RWPE2 (cell line): Measurements from ENCODE around the gene CFAP70.

Source experiments
- ATAC-seq: fragments of 200-7000 bp; cut with Tn5 transposase; 3 replicates; pipeline ENCODE4 v1.9.1; 2021; ENCODE audit warnings: low read depth
- DNase-seq: peaks from one replicate; pipeline ENCODE4 v3.0.0-alpha.2; 2020; ENCODE audit warnings: low spot score
- H3K27ac ChIP-seq: fragments of 450-650 bp; 2 replicates; pipeline ENCODE4 v1.5.1; 2017; ENCODE audit warnings: mild to moderate bottlenecking; ENCODE audit not compliant: poor library complexity, severe bottlenecking
- H3K27me3 ChIP-seq: fragments of 250-450 bp; sonication (Bioruptor Pico); 2 replicates; pipeline ENCODE4 v1.5.1; 2021; ENCODE audit warnings: mild to moderate bottlenecking, moderate library complexity; ENCODE audit not compliant: insufficient read depth, poor library complexity, severe bottlenecking
- H3K36me3 ChIP-seq: fragments of 250-450 bp; sonication (Bioruptor Pico); 2 replicates; pipeline ENCODE4 v1.5.1; 2020; ENCODE audit warnings: low read depth, mild to moderate bottlenecking, moderate library complexity
- H3K4me1 ChIP-seq: fragments of 250-450 bp; sonication (Bioruptor Pico); 2 replicates; pipeline ENCODE4 v1.5.1; 2021; ENCODE audit warnings: mild to moderate bottlenecking, moderate library complexity; ENCODE audit not compliant: insufficient read depth, poor library complexity, severe bottlenecking
- H3K4me3 ChIP-seq: fragments of 250-450 bp; sonication (Bioruptor Pico); 2 replicates; pipeline ENCODE4 v1.5.1; 2021; ENCODE audit warnings: mild to moderate bottlenecking, moderate library complexity; ENCODE audit not compliant: severe bottlenecking
- H3K9me3 ChIP-seq: fragments of 250-450 bp; sonication (Bioruptor Pico); 2 replicates; pipeline ENCODE4 v1.5.1; 2021; ENCODE audit warnings: mild to moderate bottlenecking, moderate library complexity; ENCODE audit not compliant: severe bottlenecking
- TF ChIP-seq, protein P1 (sequence below): fragments of 450-650 bp; IDR thresholded peaks from one replicate; pipeline ENCODE4 v1.5.1; 2017; ENCODE audit warnings: mild to moderate bottlenecking, moderate library complexity; ENCODE audit not compliant: poor library complexity, severe bottlenecking

Gene CFAP70

DNA sequence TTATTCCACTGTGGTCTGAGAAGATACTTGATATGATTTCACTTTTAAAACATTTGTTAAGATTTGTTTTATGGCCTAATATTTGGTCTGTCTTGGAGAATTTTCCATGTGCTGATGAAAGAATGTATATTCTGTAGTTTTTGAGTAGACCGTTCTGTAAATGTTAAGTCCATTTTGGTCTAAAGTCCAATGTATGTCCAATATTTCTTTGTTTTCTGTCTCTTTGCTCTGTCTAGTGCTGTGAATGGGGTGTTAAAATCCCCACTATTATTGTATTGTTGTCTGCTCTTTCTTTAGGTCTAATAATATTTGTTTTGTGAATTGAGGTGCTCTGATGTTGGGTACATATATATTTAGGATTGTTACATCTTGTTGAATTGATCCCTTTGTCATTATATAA, 142.9 kb downstream of the CFAP70 start:
- no peak for DNase-seq
- Histone ChIP-seq H3K9me3 (no peaks in the 10 kb centered on the region), H3K36me3 (no peaks in the 10 kb centered on the region; the same call in 1 of the 2 replicates), H3K4me1 (no peaks in the 10 kb centered on the region), H3K27me3 (no peaks in the 10 kb centered on the region), H3K4me3 (no peak overlapping the region), H3K27ac (no peak overlapping the region)
- ATAC-seq, result no peak
- TF ChIP-seq, protein P1, sequence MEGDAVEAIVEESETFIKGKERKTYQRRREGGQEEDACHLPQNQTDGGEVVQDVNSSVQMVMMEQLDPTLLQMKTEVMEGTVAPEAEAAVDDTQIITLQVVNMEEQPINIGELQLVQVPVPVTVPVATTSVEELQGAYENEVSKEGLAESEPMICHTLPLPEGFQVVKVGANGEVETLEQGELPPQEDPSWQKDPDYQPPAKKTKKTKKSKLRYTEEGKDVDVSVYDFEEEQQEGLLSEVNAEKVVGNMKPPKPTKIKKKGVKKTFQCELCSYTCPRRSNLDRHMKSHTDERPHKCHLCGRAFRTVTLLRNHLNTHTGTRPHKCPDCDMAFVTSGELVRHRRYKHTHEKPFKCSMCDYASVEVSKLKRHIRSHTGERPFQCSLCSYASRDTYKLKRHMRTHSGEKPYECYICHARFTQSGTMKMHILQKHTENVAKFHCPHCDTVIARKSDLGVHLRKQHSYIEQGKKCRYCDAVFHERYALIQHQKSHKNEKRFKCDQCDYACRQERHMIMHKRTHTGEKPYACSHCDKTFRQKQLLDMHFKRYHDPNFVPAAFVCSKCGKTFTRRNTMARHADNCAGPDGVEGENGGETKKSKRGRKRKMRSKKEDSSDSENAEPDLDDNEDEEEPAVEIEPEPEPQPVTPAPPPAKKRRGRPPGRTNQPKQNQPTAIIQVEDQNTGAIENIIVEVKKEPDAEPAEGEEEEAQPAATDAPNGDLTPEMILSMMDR, result no peak

DNA sequence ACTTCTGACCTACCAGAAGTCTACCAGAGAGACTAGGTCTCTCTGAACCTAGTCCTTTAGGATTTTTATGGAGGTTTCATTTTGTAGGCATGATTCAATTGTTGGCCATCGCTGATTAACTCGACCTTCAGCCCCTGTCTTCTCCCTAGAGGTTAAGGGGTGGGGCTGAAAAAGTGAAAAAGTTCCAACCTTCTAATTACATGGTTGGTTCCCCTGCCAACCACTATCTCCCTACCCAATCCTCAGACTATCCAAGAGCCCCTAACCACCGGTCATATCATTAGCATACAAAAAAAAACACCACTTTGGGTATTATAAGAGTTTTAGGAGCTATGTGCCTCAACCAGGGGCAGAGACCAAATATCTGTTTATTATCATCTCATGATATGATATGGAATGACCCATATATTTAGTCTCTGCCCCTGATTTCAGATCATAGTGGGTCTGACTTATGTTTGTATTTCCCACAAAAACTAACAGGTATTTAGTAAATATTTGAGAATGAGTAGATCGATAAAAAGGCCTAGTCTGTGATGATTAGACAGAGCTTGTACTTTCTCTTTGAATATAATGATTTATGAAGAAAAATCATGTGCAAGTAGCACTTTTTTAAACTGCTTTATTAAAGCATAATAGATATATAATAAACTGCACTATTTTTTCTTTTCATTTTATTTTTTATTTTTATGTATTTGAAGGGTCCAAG, 147.4 kb downstream of the CFAP70 start:
- no peaks in the 10 kb centered on the region for H3K27me3 ChIP-seq
- no peak for DNase-seq
- no peak for ATAC-seq
- H3K36me3 ChIP-seq, result peaks cover 4% of the 10 kb centered on the region; the same call in 1 of the 2 replicates
- no peak overlapping the region for H3K27ac ChIP-seq
- H3K4me3 ChIP-seq, result no peak overlapping the region
- no peaks in the 10 kb centered on the region for H3K9me3 ChIP-seq
- TF ChIP-seq, protein P1, result no peak
- H3K4me1 ChIP-seq, result no peaks in the 10 kb centered on the region

DNA sequence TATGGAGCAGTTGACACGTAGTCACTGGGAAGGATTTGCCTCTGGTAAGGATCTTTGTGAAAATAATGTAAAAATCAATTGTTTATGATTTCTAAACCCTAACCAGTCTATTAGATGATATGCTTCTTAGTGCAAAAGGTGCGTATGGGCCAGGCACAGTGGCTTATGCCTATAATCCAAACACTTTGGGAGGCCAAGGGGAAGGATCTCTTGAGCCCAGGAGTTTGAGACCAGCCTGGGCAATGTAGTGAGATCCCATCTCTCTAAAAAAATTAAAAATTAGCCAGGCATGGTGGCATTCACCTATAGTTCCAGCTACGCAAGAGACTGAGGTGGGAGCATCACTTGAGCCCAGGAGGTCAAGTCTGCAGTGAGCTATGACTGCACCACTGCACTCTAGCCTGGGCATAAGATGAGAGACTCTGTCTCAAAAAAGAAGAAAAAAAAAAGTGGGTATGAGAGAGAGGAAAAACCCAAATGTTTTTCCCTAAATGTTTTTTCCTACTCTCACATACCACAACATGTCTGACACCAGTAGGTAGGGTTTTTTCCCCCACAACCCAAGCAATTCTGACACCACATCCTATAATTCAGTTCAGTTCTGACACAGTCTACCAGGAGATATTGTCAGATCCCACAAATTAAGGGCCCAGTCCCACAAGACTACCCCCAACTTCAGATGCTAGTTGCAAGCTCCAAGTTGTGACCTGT, 148.1 kb downstream of the CFAP70 start:
- Histone ChIP-seq H3K27me3 (no peaks in the 10 kb centered on the region), H3K9me3 (no peaks in the 10 kb centered on the region), H3K27ac (no peak overlapping the region), H3K4me3 (no peak overlapping the region), H3K4me1 (no peaks in the 10 kb centered on the region), H3K36me3 (peaks cover 4% of the 10 kb centered on the region; the same call in 1 of the 2 replicates)
- ATAC-seq (no peak), DNase-seq (no peak)
- TF ChIP-seq, protein P1, result no peak

DNA sequence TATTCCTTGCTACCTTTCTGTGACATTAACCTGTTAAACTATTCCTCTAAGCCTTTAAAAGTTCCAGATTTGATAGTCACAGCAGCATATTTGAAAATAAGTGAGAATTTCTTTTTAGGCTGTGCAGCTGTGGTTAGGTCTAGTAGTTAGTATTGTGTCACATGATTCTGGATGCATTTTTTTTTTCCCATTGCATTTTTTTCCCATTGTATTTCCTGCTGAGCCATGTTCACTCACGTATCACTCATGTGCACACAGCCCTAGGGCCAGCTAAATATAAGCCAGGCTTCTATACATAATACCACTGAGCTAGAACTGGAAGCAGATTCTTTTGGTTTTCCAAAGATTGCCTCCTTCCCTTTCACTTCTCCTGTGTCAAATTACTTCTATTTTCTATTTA, 149.0 kb downstream of the CFAP70 start:
- H3K4me1 ChIP-seq, result no peaks in the 10 kb centered on the region
- no peak overlapping the region for H3K4me3 ChIP-seq
- no peaks in the 10 kb centered on the region for H3K9me3 ChIP-seq
- no peaks in the 10 kb centered on the region for H3K27me3 ChIP-seq
- H3K36me3 ChIP-seq, result peaks cover 4% of the 10 kb centered on the region; the same call in 1 of the 2 replicates
- H3K27ac ChIP-seq, result no peak overlapping the region
- peak; percentile 71 for ATAC-seq
- TF ChIP-seq, protein P1, result no peak
- no peak for DNase-seq

DNA sequence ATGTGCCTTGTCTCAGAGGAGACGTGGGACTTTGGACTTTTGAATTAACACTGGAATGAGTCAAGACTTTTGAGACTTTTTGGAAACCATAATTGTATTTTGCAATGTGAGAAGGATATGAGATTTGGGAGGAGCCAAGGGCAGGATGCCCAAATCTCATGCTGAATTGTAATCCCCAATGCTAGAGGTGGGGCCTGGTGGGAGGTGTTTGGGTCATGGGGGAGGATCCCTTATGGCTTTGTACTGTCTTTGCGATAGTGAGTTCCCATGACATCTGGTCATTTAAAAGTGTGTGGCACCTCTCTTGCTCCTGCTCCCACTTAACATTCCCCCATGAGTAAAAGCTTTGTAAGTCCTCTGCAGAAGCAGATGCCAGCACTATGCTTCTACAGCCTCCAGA, 150.8 kb downstream of the CFAP70 start:
- ATAC-seq, result no peak
- TF ChIP-seq, protein P1, result no peak
- peaks cover 4% of the 10 kb centered on the region; the same call in 1 of the 2 replicates for H3K36me3 ChIP-seq
- H3K4me3 ChIP-seq, result no peak overlapping the region
- no peak for DNase-seq
- H3K27me3 ChIP-seq, result no peaks in the 10 kb centered on the region
- H3K27ac ChIP-seq, result no peak overlapping the region
- no peaks in the 10 kb centered on the region for H3K4me1 ChIP-seq
- H3K9me3 ChIP-seq, result no peaks in the 10 kb centered on the region
